Activated CD8-positive, alpha-beta T cell treated with anti-CD3 and anti-CD28 coated beads, Interleukin-2, amount 10 ng/mL, durations not matched to agents 7 days and 5 days (primary cell): ENCODE data around the gene MGME1. TPM values are rescaled to one million over a fixed set of nuclear protein-coding genes. Genes with fewer than 3 reads are reported as not detected.

ENCODE experiments used
- ATAC-seq: fragments of 150-1000 bp; cut with Tn5 transposase; one replicate; pipeline ENCODE4 v1.10.0; 2021; ENCODE audit warnings: moderate library complexity
- CTCF ChIA-PET: fragments of 350-600 bp; sonication (Branson Sonifier 250); formaldehyde crosslinking; loops from one replicate; lab custom pipeline; 2021; ENCODE audit warnings: antibody characterized with exemption; lab: Charles Lee
- POLR2A ChIA-PET: fragments of 350-600 bp; sonication (Branson Sonifier 250); formaldehyde crosslinking; loops from one replicate; lab custom pipeline; 2021; ENCODE audit warnings: antibody characterized with exemption; lab: Charles Lee
- DNase-seq: peaks from one replicate; pipeline ENCODE4 v3.0.0-alpha.2; 2020
- H3K27ac Mint-ChIP-seq: one replicate; pipeline ENCODE4 v1.8.0; 2021; ENCODE audit warnings: mild to moderate bottlenecking, mixed read lengths
- H3K27me3 Mint-ChIP-seq: one replicate; pipeline ENCODE4 v1.8.0; 2021; ENCODE audit warnings: low read depth, mixed read lengths
- H3K36me3 Mint-ChIP-seq: one replicate; pipeline ENCODE4 v1.8.0; 2021; ENCODE audit warnings: low read depth, mixed read lengths
- H3K4me1 Mint-ChIP-seq: one replicate; pipeline ENCODE4 v1.8.0; 2021; ENCODE audit warnings: low read depth, mixed read lengths
- H3K4me3 Mint-ChIP-seq: one replicate; pipeline ENCODE4 v1.8.0; 2021; ENCODE audit warnings: mild to moderate bottlenecking, mixed read lengths
- H3K9me3 Mint-ChIP-seq: one replicate; pipeline ENCODE4 v1.8.0; 2022; ENCODE audit warnings: mixed read lengths; ENCODE audit not compliant: insufficient read depth
- total RNA-seq, 2 experiments: library from RNA; stranded (reverse); gene quantifications; one replicate each; pipeline ENCODE4 v1.2.3, GENCODE V29; 2021

MGME1 gene
- total RNA-seq, 2 experiments from 2014 or later, result 39.4 to 46.9 TPM

DNA sequence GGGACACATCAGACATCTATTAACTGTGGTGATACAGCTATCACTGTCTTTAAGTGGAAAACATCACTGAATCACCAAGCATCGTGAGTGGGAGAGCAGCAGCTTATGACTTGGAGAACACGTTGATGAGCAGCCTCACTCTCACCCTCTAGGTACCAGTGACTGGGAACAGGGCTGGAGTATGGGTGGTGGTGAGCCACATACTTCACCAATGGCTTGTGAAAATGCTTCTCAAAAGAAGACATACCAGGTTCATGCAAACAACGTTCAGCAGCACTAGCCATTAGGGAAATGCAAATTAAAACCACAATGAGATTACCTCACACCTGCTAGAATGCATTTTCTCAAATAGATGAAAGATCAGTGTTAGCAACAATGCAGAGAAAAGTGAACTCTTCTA lies 25.5 kb upstream of the MGME1 start:
- peaks cover 74% of the 10 kb centered on the region for H3K36me3 Mint-ChIP-seq
- no peaks in the 10 kb centered on the region for H3K27me3 Mint-ChIP-seq
- POLR2A ChIA-PET, result no interaction called here
- no peak overlapping the region for H3K4me3 Mint-ChIP-seq
- DNase-seq (no peak), ATAC-seq (no peak)
- H3K9me3 Mint-ChIP-seq, result no peaks in the 10 kb centered on the region
- CTCF ChIA-PET, result interaction anchor here (2.0 kb wide), 1 partner anchor 438 kb away, joined by 6 read pairs; no protein-coding TSS in a partner anchor
- H3K27ac Mint-ChIP-seq, result no peak overlapping the region
- H3K4me1 Mint-ChIP-seq, result peaks cover 25% of the 10 kb centered on the region

DNA sequence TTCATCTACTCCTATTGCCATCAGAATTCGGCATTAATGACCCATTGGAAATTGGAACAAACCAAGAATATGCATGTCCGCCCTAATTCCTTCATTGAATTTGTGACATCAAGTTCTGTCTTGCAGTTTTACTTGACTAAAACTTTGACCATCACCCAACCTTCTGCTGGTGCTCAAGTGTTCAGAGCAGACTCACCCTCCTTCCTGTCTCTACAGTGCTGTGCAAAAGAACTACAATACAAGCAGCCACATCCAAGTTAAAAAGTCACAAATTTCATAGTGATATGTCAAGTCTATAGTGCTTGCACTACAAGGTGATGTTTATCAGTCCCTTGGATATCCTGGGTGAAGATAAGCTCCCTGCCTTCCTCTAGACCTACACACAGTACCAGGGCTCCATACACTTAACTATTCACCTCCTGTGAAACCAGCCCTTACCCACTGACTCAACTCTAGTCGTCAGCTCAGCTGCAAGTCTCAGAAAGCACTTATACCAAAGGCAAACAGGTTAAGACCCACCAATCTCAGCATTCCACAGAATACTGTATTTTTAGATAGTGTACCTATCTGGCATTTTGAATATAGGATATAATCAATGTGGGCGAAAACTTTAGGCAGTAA lies 23.9 kb upstream of the MGME1 start:
- Mint-ChIP-seq H3K27me3 (no peaks in the 10 kb centered on the region), H3K4me1 (peaks cover 13% of the 10 kb centered on the region), H3K4me3 (no peak overlapping the region), H3K36me3 (peaks cover 89% of the 10 kb centered on the region), H3K9me3 (no peaks in the 10 kb centered on the region), H3K27ac (no peak overlapping the region)
- ChIA-PET POLR2A (interaction anchor here (1.1 to 1.2 kb wide), 2 partner anchors 21 to 440 kb away, joined by 3 read pairs; no protein-coding TSS in a partner anchor), CTCF (interaction anchor here (1.5 to 1.6 kb wide), 2 partner anchors 14 to 51 kb away, joined by 4 to 5 read pairs; no protein-coding TSS in a partner anchor)
- no peak for ATAC-seq
- no peak for DNase-seq

DNA sequence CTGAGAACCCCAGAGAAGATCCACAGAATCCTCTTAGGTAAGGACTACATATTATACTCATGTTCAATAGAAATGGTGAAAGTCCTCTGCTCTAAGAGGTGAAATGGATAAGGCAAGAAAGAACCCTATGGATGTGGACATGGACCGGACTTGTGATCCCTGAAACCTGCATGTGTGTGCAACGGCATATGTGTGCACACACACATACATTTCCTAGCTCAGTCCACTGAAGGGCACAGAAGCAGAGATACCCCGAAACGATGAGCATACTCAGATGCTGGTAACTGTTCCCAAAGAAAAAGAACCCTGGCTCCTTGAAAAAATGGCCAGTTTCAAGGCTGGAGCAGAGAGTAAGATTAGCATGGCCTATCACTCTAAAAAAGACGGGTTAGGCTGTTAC lies 22.8 kb upstream of the MGME1 start:
- Mint-ChIP-seq H3K36me3 (peaks cover 91% of the 10 kb centered on the region), H3K27ac (no peak overlapping the region), H3K27me3 (no peaks in the 10 kb centered on the region), H3K9me3 (no peaks in the 10 kb centered on the region), H3K4me1 (peaks cover 3% of the 10 kb centered on the region), H3K4me3 (no peak overlapping the region)
- ATAC-seq (no peak), DNase-seq (no peak)
- CTCF ChIA-PET, result interaction anchor here (1.0 to 1.5 kb wide), 3 partner anchors 8 to 50 kb away, joined by 3 to 6 read pairs (median 5); no protein-coding TSS in a partner anchor
- POLR2A ChIA-PET, result interaction anchor here (1.2 kb wide), 1 partner anchor 441 kb away, joined by 3 read pairs; no protein-coding TSS in a partner anchor

DNA sequence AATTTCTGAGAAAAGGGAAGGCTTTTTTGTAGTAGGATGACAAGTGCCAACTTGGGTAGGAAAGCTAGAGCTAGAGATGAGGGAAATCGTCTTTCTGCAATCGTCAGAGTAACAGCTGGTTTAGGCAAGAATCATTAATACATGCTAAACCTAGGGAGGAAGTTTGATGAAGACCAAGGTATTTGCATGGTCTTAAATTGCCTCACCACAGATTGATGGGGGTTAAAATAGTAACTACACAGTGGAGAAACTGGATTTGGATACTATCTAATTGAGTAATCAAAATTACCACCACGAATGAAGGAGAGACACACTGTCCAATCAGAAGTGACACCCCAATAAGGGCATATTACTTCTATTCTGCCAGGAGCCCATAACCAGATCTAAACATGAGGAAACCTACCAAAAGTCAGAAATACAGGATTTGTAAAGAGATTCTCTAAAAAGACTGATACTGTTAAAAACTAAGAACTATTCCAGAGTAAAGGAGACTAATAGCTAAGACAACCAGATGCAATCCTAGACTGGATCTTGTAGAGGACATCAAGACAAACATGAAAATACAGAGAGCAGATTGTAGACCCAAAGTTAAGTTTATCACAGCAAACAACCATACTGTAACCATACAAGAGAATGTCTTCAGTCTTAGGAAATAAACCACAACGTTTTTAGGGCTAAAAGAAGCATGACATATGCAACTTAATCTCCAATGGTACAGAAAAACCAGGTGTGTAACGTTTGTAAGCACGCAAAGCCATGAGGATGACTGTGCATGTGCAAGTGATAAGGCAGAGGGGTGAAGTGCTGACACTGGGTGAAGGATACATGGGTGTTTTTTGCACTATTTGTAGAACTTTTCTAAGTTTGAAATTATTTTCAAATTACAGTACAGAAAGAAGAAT lies 22.0 kb upstream of the MGME1 start:
- Mint-ChIP-seq H3K4me1 (peaks cover 3% of the 10 kb centered on the region), H3K27me3 (no peaks in the 10 kb centered on the region), H3K27ac (no peak overlapping the region), H3K4me3 (no peak overlapping the region), H3K9me3 (no peaks in the 10 kb centered on the region), H3K36me3 (peaks cover 91% of the 10 kb centered on the region)
- DNase-seq, result no peak
- CTCF ChIA-PET, result interaction anchor here (1.0 to 3.1 kb wide), 5 partner anchors 8 to 265 kb away, joined by 3 to 12 read pairs (median 5); partner anchors contain the start of gene RRBP1
- POLR2A ChIA-PET, result interaction anchor here (0.8 kb wide), 1 partner anchor 19 kb away, joined by 4 read pairs; no protein-coding TSS in a partner anchor
- ATAC-seq, result no peak

DNA sequence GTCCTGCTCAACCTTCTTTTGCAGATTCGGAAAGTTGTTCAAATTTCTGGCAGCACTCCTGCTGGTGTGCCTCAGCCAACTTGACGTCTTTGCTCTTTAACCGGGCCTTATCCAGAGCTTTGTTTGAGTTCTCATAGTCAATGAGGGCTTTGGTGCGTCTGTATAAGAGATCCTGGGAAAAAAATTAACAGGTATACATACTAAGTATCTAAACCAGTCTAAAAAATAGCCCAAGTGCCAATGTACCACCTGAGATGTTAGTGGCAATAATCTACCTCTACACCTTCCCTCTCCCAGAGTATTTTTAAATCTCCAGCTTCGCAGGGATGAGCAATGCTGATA lies 21.4 kb upstream of the MGME1 start:
- H3K36me3 Mint-ChIP-seq, result peaks cover 89% of the 10 kb centered on the region
- H3K27ac Mint-ChIP-seq, result no peak overlapping the region
- ATAC-seq (no peak), DNase-seq (no peak)
- ChIA-PET POLR2A (no interaction called here), CTCF (interaction anchor here (0.8 to 3.1 kb wide), 3 partner anchors 8 to 265 kb away, joined by 3 to 12 read pairs (median 4); partner anchors contain the start of gene RRBP1)
- peaks cover 3% of the 10 kb centered on the region for H3K4me1 Mint-ChIP-seq
- no peaks in the 10 kb centered on the region for H3K27me3 Mint-ChIP-seq
- H3K4me3 Mint-ChIP-seq, result no peak overlapping the region
- no peaks in the 10 kb centered on the region for H3K9me3 Mint-ChIP-seq

GRCh38 chr20:17948442-17948841 lies 20.4 kb upstream of the MGME1 start:
- ATAC-seq, result no peak
- ChIA-PET POLR2A (no interaction called here), CTCF (interaction anchor here (0.8 to 3.1 kb wide), 3 partner anchors 9 to 10 kb away, joined by 4 to 12 read pairs (median 4); no protein-coding TSS in a partner anchor)
- H3K27me3 Mint-ChIP-seq, result no peaks in the 10 kb centered on the region
- H3K27ac Mint-ChIP-seq, result peak overlapping the region; percentile 56
- H3K36me3 Mint-ChIP-seq, result peaks cover 91% of the 10 kb centered on the region
- peaks cover 6% of the 10 kb centered on the region for H3K4me1 Mint-ChIP-seq
- DNase-seq, result no peak
- no peaks in the 10 kb centered on the region for H3K9me3 Mint-ChIP-seq
- H3K4me3 Mint-ChIP-seq, result no peak overlapping the region

DNA sequence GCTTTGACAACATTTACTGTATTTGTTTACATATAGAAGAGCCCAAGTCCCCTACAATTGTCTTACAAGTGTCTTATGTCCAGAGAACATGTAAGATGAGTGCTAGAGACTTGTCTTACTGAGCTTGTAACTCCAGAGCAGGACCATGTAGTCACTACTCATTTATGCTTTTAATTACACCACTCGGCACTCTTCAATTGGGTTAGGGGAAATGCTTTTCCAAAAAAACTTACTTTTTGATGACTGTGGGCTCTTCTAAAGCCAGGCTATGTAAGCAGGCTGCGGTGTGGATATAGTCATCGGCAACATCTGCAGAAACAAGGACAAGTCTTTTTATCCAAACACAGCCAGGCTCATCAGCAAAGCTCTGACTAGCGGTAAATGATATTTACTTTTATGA lies 18.9 kb upstream of the MGME1 start:
- ChIA-PET CTCF (interaction anchor here (1.6 to 3.1 kb wide), 2 partner anchors 8 to 11 kb away, joined by 4 to 12 read pairs; no protein-coding TSS in a partner anchor), POLR2A (no interaction called here)
- no peak overlapping the region for H3K4me3 Mint-ChIP-seq
- H3K4me1 Mint-ChIP-seq, result peaks cover 12% of the 10 kb centered on the region
- peaks cover 94% of the 10 kb centered on the region for H3K36me3 Mint-ChIP-seq
- H3K27ac Mint-ChIP-seq, result peak overlapping the region; percentile 14
- no peaks in the 10 kb centered on the region for H3K27me3 Mint-ChIP-seq
- no peak for ATAC-seq
- no peaks in the 10 kb centered on the region for H3K9me3 Mint-ChIP-seq
- no peak for DNase-seq

DNA sequence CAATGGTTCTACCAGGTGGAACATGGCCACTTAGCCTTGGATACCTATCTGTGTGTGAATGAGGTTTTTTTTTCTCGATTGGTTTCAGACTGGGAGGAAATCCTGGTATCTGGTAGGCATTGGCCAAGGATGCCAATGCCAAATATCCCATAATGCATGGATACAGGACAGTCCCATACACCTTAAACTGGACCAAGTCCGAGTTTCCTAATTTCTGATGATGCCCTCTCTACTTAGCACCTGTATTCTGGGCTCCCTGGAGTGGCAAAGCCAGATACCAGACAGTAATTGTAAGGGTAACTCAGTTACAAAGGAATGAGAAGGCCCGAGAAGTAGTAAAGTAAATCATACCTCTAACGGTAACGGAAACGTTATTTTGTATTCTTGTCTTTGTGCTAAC lies 18.1 kb upstream of the MGME1 start:
- no peak overlapping the region for H3K4me3 Mint-ChIP-seq
- H3K27me3 Mint-ChIP-seq, result no peaks in the 10 kb centered on the region
- POLR2A ChIA-PET, result interaction anchor here (0.9 kb wide), 1 partner anchor 13 kb away, joined by 5 read pairs; no protein-coding TSS in a partner anchor
- peaks cover 19% of the 10 kb centered on the region for H3K4me1 Mint-ChIP-seq
- ATAC-seq (no peak), DNase-seq (no peak)
- peaks cover 94% of the 10 kb centered on the region for H3K36me3 Mint-ChIP-seq
- no peaks in the 10 kb centered on the region for H3K9me3 Mint-ChIP-seq
- H3K27ac Mint-ChIP-seq, result no peak overlapping the region
- CTCF ChIA-PET, result no interaction called here

GRCh38 chr20:17951323-17951722 lies 17.5 kb upstream of the MGME1 start:
- ChIA-PET POLR2A (interaction anchor here (0.9 kb wide), 1 partner anchor 12 kb away, joined by 5 read pairs; no protein-coding TSS in a partner anchor), CTCF (interaction anchor here (1.2 to 3.4 kb wide), 2 partner anchors 15 to 45 kb away, joined by 3 to 15 read pairs; no protein-coding TSS in a partner anchor)
- no peak for DNase-seq
- no peak overlapping the region for H3K4me3 Mint-ChIP-seq
- peaks cover 26% of the 10 kb centered on the region for H3K4me1 Mint-ChIP-seq
- H3K36me3 Mint-ChIP-seq, result peaks cover 94% of the 10 kb centered on the region
- no peak overlapping the region for H3K27ac Mint-ChIP-seq
- no peak for ATAC-seq
- H3K9me3 Mint-ChIP-seq, result no peaks in the 10 kb centered on the region
- H3K27me3 Mint-ChIP-seq, result no peaks in the 10 kb centered on the region

DNA sequence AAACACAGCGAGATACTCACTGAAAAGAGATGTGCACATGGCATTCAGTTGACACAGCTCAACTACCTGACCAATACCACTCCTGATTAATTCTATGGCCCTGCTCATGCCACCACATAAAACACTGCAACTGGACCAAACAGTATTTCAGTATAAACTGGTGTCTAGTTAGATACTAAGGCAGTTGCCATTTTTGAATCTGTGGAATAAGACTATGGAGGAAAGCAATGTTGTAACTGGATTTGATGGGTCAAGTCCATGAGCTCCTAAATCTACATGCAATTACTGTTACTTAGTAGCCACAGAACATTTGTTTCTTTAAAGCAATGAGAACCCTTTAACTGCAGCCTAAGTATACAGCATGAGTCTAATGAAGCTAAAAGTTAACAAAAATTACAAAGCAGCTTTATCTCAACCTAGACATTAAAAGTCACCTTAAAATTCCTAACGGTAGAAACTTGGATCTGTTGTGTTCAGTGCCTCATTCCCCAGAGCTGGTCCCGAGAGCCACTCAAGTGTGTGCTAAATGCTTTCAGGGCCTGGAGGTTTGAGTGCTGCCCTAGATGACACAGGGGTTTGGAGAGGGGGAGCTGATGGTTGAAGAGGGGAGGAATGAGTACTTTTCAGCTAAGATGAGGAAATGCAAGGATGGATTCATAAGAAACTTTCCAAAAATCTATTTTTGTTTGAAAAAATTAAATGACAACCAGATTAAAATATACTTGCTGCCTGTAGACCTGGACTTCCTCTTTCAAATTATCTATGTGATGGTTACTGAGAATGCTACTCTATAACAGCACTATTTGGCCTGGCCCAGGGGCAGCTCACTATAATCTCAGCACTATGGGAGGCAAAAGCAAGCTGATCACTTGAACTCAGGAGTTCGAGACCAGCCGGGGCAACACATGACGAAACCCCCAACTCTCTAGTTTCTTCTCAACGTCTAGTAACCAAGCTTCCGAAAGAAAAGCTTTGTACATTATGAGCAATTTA lies 15.8 kb upstream of the MGME1 start:
- Mint-ChIP-seq H3K36me3 (peaks cover 90% of the 10 kb centered on the region), H3K4me1 (peaks cover 36% of the 10 kb centered on the region), H3K27ac (peak overlapping the region; percentile 48), H3K9me3 (no peaks in the 10 kb centered on the region), H3K27me3 (no peaks in the 10 kb centered on the region), H3K4me3 (no peak overlapping the region)
- CTCF ChIA-PET, result interaction anchor here (1.1 to 3.4 kb wide), 3 partner anchors 14 to 44 kb away, joined by 3 to 15 read pairs (median 9); no protein-coding TSS in a partner anchor
- no peak for ATAC-seq
- POLR2A ChIA-PET, result interaction anchor here (1.8 kb wide), 1 partner anchor 13 kb away, joined by 5 read pairs; no protein-coding TSS in a partner anchor
- DNase-seq, result no peak
